HFF-Myc (cell line): Measurements from ENCODE around the gene FAM181A.

Experiments
- DNase-seq: peaks from one replicate; pipeline ENCODE4 v3.0.0-alpha.2; 2011; ENCODE audit warnings: low read depth; ENCODE audit errors: extremely low read depth
- H3K4me3 ChIP-seq: replicated peaks from 2 replicates; pipeline ENCODE4 v1.5.1; 2011; ENCODE audit warnings: low read depth, mild to moderate bottlenecking, control low read depth, low read length
- CTCF ChIP-seq: IDR thresholded peaks from 2 replicates; pipeline ENCODE4 v1.5.1; 2012; ENCODE audit warnings: mild to moderate bottlenecking, low read depth, low read length, control low read depth; ENCODE audit errors: missing control alignments

Gene FAM181A

DNA sequence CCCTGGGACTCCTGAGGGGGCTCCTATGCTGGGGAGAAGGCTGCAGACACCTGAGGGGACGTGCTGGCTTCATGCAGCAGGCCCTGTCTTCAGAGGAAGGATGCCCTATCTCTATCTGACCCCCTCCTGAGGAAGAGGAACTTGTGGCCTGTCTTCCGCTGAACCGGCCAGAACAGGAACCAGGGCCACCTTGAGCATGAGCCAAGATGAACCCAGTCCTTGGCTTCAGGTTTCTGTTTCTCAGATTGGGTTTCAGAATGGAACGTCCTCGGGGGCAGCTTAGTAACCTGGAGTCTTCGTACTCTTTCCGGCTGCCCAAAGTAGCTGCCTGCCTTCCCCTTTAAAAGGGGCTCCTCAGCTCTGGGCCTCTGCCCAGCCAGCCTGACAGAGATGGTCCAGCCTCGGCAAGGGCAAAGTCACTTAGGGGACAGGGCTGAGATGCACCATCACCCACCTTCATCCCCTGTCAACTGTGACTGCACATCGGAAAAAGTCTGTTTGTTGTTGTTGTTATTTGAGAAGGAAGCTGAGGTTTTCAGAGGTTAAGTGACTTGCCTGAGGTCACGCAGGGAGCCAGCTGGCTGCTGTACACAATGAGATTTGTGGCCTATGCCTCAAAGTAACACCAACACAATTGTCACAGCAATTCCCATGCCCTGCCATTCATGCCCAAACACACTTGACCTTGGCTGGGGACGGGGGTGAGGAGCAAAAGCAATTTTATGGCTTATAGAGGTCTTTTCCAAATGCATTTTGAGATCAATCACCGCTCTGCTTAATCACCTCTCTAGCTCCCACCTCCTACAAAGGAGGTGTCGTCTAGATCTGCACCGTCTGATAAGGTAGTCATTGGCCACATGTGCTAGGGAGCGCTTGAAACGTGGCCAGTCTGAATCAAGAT, 35.8 kb downstream of the FAM181A start:
- H3K4me3 ChIP-seq: no peak overlapping the region
- DNase-seq: no peak
- TF ChIP-seq CTCF: no peak

DNA sequence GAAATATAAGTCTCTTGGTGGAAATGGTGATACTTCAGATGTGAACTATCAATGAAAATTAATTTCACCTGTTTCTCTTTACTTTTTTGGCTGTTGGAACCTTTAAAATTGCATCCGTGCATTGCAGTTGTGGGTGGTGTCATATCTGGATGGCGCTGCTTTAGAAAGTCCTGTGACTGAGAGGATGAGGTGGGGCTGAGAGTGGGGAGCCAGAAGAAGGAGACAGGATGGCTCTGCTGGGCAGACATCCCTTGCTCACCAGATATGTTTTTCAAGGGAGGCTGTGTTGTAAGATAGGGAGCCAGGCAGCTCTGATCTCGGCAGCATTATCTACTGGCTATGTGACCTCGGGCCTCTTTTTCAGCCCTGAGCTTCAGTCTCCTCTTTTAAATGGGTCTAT, 36.5 kb downstream of the FAM181A start:
- no peak for DNase-seq
- no peak for TF ChIP-seq CTCF
- H3K4me3 ChIP-seq: no peak overlapping the region

DNA sequence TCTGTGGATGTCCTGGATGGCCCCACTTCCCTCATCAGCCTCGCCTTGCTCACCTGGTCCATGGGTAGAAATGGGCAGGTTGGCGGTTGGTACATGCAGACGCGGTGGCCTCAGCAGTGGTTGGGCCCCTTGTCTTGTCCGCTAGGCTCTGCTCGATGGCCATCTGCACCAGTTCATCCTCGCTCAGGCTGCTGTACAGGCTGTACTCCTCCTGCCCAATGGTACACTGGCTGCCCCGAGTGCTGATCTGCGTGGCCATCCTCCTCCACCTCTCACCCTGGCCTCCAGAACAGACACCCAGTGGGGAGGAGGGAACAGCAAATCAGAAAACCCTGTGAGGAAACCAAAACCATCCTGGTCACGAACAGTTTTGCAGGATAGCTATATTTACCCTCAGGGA, 37.1 kb downstream of the FAM181A start:
- no peak for DNase-seq
- H3K4me3 ChIP-seq: no peak overlapping the region
- no peak for TF ChIP-seq CTCF

GRCh38 chr14:93964820-93965286, 37.7 kb downstream of the FAM181A start:
- DNase-seq: no peak
- H3K4me3 ChIP-seq: no peak overlapping the region
- no peak for TF ChIP-seq CTCF

DNA sequence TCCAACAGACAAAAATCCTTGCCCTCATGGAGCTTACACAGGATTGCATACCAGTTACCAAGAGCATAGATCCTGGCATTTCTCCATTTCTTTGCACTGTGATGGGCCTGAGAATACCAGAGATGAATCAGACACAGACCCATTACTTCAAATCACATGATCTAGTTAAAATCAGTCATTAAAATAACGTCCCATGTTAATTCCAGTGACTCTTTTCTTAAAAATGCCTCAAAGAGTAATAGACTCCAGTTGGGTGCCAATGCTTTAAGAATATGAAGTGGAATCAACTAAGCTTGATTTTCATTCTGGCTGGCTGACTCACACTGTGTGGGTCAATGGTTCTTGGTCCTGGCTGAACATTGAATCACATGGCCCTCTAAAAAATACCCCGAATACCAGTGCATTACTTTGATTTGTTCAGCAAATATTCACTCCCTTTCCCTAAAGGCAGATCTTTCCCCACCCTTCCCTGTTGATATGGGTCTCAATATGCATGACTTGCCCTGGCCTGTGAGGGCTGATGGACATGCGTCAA, 38.2 kb downstream of the FAM181A start:
- no peak overlapping the region for H3K4me3 ChIP-seq
- TF ChIP-seq CTCF: no peak
- DNase-seq: no peak

DNA sequence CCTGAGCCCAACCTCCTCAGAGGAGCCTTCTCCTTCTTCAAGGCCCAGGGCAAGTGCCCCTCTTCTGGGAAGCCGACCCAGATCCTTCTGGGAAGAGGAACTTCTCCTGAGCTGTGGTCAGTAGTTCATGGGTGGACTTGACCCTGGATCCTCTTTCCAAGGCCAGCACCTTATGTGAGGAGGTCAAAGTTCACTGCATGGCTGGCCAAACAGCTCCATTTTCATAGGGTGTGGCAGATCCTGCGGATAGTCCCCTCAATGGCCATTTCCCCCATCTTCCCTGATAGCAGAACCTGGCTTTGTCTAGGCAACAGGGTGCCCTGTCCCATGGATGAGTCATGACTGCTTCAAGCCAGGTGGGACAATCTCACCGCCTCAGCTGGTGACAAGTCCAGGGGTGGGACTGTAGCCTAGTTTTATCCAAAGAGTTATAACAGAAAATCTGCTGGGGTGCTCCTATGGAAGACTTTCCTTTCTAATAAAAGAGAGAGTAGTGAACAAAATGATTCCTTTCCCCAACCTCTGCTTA, 38.9 kb downstream of the FAM181A start:
- no peak for DNase-seq
- H3K4me3 ChIP-seq: no peak overlapping the region
- no peak for TF ChIP-seq CTCF
